ENCODE measurements around the gene LTC4S. TPM values are rescaled to one million over a fixed set of nuclear protein-coding genes. Genes with fewer than 3 reads are reported as not detected.

Gene LTC4S
- polyA plus RNA-seq, 2 of the 4 experiments (the other 2 are of a cell fraction), result not detected

- TF ChIP-seq HMGXB4 (CRISPR knock-in tag; IDR thresholded peaks at IDR 0.05; ENCODE audit: borderline replicate concordance) (no peak), FOSB (CRISPR knock-in tag; IDR thresholded peaks at IDR 0.05) (no peak), RARB (CRISPR knock-in tag; IDR thresholded peaks at IDR 0.05) (no peak), CHD2 (IDR thresholded peaks at IDR 0.05; ENCODE audit: low read length, partially characterized antibody) (no peak)
Measured at GRCh38 chr5:179799644-179799973, 5.8 kb downstream of the LTC4S start (continued).

- no peak for FAIRE-seq
- H3K9me3 ChIP-seq, result no peaks in the 10 kb centered on the region
- H3K4me1 ChIP-seq, result peaks cover 43% of the 10 kb centered on the region
- DNase-seq (ENCODE audit: low read depth in 1 of 2, low spot score in 1 of 2), result no peak
- no peak for TF ChIP-seq NPAS2 (CRISPR knock-in tag; IDR thresholded peaks at IDR 0.05; ENCODE audit: borderline replicate concordance)
- no peak for TF ChIP-seq ZSCAN20 (CRISPR knock-in tag; IDR thresholded peaks at IDR 0.05)
- TF ChIP-seq CTCF (IDR thresholded peaks at IDR 0.05), result no peak
- no peak for TF ChIP-seq CHD2 (IDR thresholded peaks at IDR 0.05; ENCODE audit: low read length, partially characterized antibody)
- no peak for TF ChIP-seq MAZ (IDR thresholded peaks at IDR 0.05; ENCODE audit: borderline replicate concordance, low read depth, low read length)
- TF ChIP-seq HMGXB4 (CRISPR knock-in tag; IDR thresholded peaks at IDR 0.05; ENCODE audit: borderline replicate concordance), result no peak
- TF ChIP-seq RFX5 (IDR thresholded peaks at IDR 0.05), result no peak
- no peak for TF ChIP-seq CBX2 (IDR thresholded peaks at IDR 0.05; ENCODE audit: borderline replicate concordance, low read depth)
- TF ChIP-seq CEBPB (IDR thresholded peaks at IDR 0.05), result no peak
- no peak for TF ChIP-seq SREBF2 (IDR thresholded peaks at IDR 0.05)
- no peak for TF ChIP-seq CBX8 (IDR thresholded peaks at IDR 0.05)
- no peak for TF ChIP-seq PHF8 (IDR thresholded peaks at IDR 0.05; ENCODE audit: borderline replicate concordance, low read depth)
- no peak for TF ChIP-seq HOXB5 (CRISPR knock-in tag; IDR thresholded peaks at IDR 0.05)
- CTCF ChIA-PET, result interaction anchor here (0.9 to 6.2 kb wide), 5 partner anchors 12 to 291 kb away, joined by 4 to 86 read pairs (median 13); partner anchors contain the start of genes MAML1 and TBC1D9B
- H3K4me3 ChIP-seq, result no peak overlapping the region
- no peak for ATAC-seq
- no peak overlapping the region for H3K4me2 ChIP-seq
- no peak overlapping the region for H3K27ac ChIP-seq
- WGBS (ENCODE audit: missing lambda C conversion rate), result 92% methylated on average over 21 of the region's 21 CpGs
- POLR2A ChIA-PET, result no interaction called here
Measured at GRCh38 chr5:179800071-179800695, 6.4 kb downstream of the LTC4S start.

GRCh38 chr5:179800696-179801201 lies 7.0 kb downstream of the LTC4S start:
- Histone ChIP-seq H3K4me3 (no peak overlapping the region), H3K9me3 (no peaks in the 10 kb centered on the region), H3K4me1 (peaks cover 38% of the 10 kb centered on the region), H3K4me2 (no peak overlapping the region), H3K27ac (no peak overlapping the region)
- ATAC-seq (no peak), DNase-seq (ENCODE audit: low read depth in 1 of 2, low spot score in 1 of 2) (no peak), FAIRE-seq (no peak)
- 79% methylated on average over 6 of the region's 12 CpGs for WGBS (ENCODE audit: missing lambda C conversion rate)
- ChIA-PET CTCF (interaction anchor here (0.9 to 6.2 kb wide), 12 partner anchors 10 to 290 kb away, joined by 3 to 86 read pairs (median 8); partner anchors contain the start of genes LTC4S, MAML1, MRNIP and TBC1D9B), POLR2A (no interaction called here)
- no peak for TF ChIP-seq EHMT2 (IDR thresholded peaks at IDR 0.05; ENCODE audit: low read depth)
- TF ChIP-seq HDAC2 (IDR thresholded peaks at IDR 0.05), result no peak
- no peak for TF ChIP-seq NFE2L2 (conservative IDR thresholded peaks at IDR 0.05; ENCODE audit: low read length)
- no peak for TF ChIP-seq EP300 (IDR thresholded peaks at IDR 0.05)
- TF ChIP-seq MAFK (IDR thresholded peaks at IDR 0.05; ENCODE audit: partially characterized antibody), result no peak
- TF ChIP-seq MAZ (IDR thresholded peaks at IDR 0.05; ENCODE audit: borderline replicate concordance, low read depth, low read length), result no peak
- TF ChIP-seq ZNF302 (CRISPR knock-in tag; IDR thresholded peaks at IDR 0.05), result no peak
- TF ChIP-seq ELK1 (IDR thresholded peaks at IDR 0.05; ENCODE audit: low read depth, low read length), result no peak
- no peak for TF ChIP-seq ZSCAN20 (CRISPR knock-in tag; IDR thresholded peaks at IDR 0.05)
- no peak for TF ChIP-seq HOXA7 (CRISPR knock-in tag; IDR thresholded peaks at IDR 0.05)
- TF ChIP-seq POLR2A (IDR thresholded peaks at IDR 0.05; ENCODE audit: low read length), result no peak
- no peak for TF ChIP-seq ZC3H11A (IDR thresholded peaks at IDR 0.05)
- no peak for TF ChIP-seq ESRRA (IDR thresholded peaks at IDR 0.05; ENCODE audit: borderline replicate concordance, low read length)
- no peak for TF ChIP-seq TP53 (CRISPR knock-in tag; IDR thresholded peaks at IDR 0.05)
- no peak for TF ChIP-seq MYC (IDR thresholded peaks at IDR 0.05; ENCODE audit: borderline replicate concordance, low read length)
- TF ChIP-seq SMC3 (IDR thresholded peaks at IDR 0.05), result no peak
